Ectodermal cell (in vitro differentiated cells): ENCODE measurements around the gene EPOP.
A peak's percentile ranks its signal among the peaks of the same experiment; 100 is the strongest.

Experiments used
- H3K27ac ChIP-seq: 2 replicates; pipeline ENCODE4 v1.7.0; 2013; ENCODE audit warnings: mild to moderate bottlenecking, low read depth, low read length; ENCODE audit not compliant: insufficient read depth, poor library complexity, severe bottlenecking
- H3K27me3 ChIP-seq: 2 replicates; pipeline ENCODE4 v1.7.0; 2013; ENCODE audit warnings: mild to moderate bottlenecking, low read length; ENCODE audit not compliant: insufficient read depth, control insufficient read depth, poor library complexity, severe bottlenecking
- H3K36me3 ChIP-seq: one replicate; pipeline ENCODE4 v1.7.0; 2013; ENCODE audit warnings: low read length; ENCODE audit not compliant: control insufficient read depth, insufficient read depth
- H3K4me1 ChIP-seq: one replicate; pipeline ENCODE4 v1.7.0; 2013; ENCODE audit warnings: low read length; ENCODE audit not compliant: control insufficient read depth, insufficient read depth
- H3K4me3 ChIP-seq: 2 replicates; pipeline ENCODE4 v1.7.0; 2013; ENCODE audit warnings: low read depth, low read length, control low read depth; ENCODE audit not compliant: insufficient read depth
- H3K9me3 ChIP-seq: 2 replicates; pipeline ENCODE4 v1.7.0; 2013; ENCODE audit warnings: mild to moderate bottlenecking, low read length, moderate library complexity; ENCODE audit not compliant: control insufficient read depth
- WGBS, 2 experiments: methylation state at CpG; one replicate each; pipeline ENCODE4 v1.1.7; 2013; ENCODE audit warnings: missing lambda C conversion rate in 2 of 2; 5-methylcytosine and 5-hydroxymethylcytosine counted together

EPOP gene

GRCh38 chr17:38672788-38673706, 1.7 kb downstream of the EPOP start:
- WGBS, 2 experiments: 0% methylated on average over 39 to 46 of the region's 46 CpGs

DNA sequence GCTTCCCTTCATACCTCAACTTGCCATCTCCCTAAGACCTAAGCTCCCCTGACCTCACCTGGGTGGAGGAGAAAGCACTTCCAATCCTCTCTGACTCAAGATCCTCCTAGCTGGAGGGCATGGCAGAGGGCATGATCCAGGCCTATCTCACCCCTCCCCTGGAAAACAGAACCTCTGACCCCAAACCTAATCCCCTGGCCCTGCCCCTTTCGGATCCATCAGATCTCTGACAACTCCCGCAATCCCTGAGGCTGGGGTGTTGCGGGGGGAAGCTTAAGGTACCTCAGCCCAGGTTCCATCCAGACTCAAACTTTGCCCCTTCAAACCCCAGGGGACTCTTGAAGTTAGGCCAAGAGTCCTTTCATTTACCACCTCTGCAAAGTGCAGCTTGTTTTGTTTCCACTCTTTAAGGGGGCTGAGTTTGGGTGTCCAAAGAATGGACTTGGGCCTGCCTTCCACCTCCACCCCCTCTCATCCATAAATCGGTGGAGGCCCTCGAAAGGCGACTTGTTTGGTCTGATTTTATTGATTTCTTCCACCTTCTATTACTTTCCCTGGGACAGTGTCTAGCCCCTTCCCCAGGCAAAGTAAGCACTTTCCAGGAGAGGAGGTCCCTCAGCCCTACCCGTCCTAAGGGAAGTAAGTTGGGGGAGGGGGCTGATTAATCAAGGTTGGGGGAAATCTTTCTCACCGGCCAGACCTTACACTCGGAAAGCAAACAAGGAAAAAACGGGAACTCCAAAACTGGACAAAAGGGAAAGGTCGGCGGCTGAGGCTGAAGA, 2.6 kb downstream of the EPOP start:
- Histone ChIP-seq H3K27me3 (peaks cover 67% of the 10 kb centered on the region), H3K4me3 (peak overlapping the region; percentile 82)
- WGBS, 2 experiments: 1% methylated on average over 12 of the region's 12 CpGs

More at GRCh38 chr17:38672788-38673706, 1.7 kb downstream of the EPOP start:
- peak overlapping the region; percentile 13 for H3K27ac ChIP-seq
- H3K27me3 ChIP-seq: peaks cover 62% of the 10 kb centered on the region
- H3K36me3 ChIP-seq: no peaks in the 10 kb centered on the region
- H3K9me3 ChIP-seq: no peaks in the 10 kb centered on the region
- H3K4me1 ChIP-seq: peaks cover 30% of the 10 kb centered on the region
- H3K4me3 ChIP-seq: peak overlapping the region; percentile 82

DNA sequence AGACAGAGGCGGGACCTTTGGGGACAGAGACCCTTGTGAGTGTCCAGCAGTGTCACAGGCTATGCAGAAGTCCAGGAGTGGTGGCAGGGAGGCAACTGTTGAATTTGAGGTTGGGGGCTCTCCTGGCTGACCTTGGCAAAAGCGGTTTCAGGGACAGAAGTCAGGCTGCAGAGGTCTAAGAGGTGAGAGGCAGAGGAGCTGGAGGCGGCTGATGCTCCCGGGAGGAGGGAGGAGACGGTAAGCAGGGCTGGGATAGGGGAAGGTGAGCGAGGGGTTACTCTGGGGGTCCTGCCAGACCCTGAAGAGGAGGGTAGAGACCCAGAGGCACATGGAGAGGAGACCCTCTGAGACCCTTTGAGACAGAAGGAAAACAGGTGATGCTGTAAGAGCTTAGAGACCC, 5.2 kb downstream of the EPOP start:
- H3K36me3 ChIP-seq: no peaks in the 10 kb centered on the region
- WGBS, 2 experiments: 29 to 30% methylated on average over 6 of the region's 6 CpGs
- H3K27me3 ChIP-seq: peaks cover 46% of the 10 kb centered on the region
- no peak overlapping the region for H3K4me3 ChIP-seq
- H3K9me3 ChIP-seq: no peaks in the 10 kb centered on the region
- H3K4me1 ChIP-seq: peaks cover 27% of the 10 kb centered on the region
- no peak overlapping the region for H3K27ac ChIP-seq

More for the DNA sequence above, 2.6 kb downstream of the EPOP start:
- no peaks in the 10 kb centered on the region for H3K9me3 ChIP-seq
- H3K4me1 ChIP-seq: peaks cover 30% of the 10 kb centered on the region
- peak overlapping the region; percentile 60 for H3K27ac ChIP-seq
- H3K36me3 ChIP-seq: no peaks in the 10 kb centered on the region

DNA sequence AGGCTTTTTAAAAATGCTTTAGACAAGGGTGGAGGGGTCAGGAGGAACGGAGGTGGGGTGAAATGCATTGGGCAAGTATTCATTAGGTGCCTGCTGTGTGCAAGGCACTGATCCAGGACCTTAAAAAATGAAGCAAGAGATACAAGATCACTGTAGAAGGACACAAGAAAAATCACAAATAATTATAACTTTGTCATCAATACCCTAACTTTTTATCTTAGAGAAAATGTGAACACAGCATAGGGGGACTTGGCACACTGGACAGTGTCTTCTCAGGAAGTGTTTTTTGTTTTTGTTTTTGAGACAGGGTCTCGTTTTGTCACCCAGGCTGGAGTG, 7.0 kb downstream of the EPOP start:
- Histone ChIP-seq H3K36me3 (no peaks in the 10 kb centered on the region), H3K4me1 (peaks cover 27% of the 10 kb centered on the region), H3K4me3 (no peak overlapping the region), H3K27ac (no peak overlapping the region), H3K9me3 (no peaks in the 10 kb centered on the region), H3K27me3 (peaks cover 35% of the 10 kb centered on the region)
- WGBS, 2 experiments: 26 to 38% methylated on average over 2 of the region's 2 CpGs

DNA sequence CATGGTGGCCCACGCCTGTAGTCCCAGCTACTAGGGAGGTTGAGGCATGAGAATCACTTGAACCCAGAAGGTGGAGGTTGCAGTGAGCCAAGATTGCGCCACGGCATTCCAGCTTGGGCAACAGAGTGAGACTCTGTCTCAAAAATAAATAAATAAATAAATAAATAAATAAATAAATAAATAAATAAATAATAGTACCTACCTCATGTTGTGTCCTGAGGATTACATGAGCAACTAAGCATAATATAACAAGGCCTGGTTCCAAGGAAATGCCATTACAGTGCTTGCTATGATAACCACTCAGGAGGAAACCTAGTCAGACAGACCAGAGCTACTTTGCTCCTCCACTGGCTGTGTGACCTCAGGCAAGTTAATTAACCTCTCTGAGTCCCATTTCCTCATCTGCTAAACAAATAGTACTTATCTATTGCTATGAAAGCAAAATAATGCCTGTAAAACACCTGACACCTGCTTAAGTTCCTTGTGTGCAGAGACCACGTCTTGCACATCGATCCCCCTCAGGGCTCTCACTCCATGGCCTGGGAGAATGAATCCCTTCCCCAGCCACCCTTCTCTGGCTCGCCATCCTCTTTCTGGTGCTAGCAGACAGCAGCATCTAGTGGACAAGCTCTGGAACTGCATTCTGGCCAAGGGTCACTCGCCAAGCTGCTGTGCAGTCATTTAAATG, 7.5 kb downstream of the EPOP start:
- Histone ChIP-seq H3K27ac (no peak overlapping the region), H3K36me3 (no peaks in the 10 kb centered on the region), H3K4me1 (peaks cover 25% of the 10 kb centered on the region), H3K9me3 (no peaks in the 10 kb centered on the region), H3K4me3 (no peak overlapping the region), H3K27me3 (peaks cover 35% of the 10 kb centered on the region)
- WGBS, 2 experiments: 32 to 37% methylated on average over 6 of the region's 7 CpGs

DNA sequence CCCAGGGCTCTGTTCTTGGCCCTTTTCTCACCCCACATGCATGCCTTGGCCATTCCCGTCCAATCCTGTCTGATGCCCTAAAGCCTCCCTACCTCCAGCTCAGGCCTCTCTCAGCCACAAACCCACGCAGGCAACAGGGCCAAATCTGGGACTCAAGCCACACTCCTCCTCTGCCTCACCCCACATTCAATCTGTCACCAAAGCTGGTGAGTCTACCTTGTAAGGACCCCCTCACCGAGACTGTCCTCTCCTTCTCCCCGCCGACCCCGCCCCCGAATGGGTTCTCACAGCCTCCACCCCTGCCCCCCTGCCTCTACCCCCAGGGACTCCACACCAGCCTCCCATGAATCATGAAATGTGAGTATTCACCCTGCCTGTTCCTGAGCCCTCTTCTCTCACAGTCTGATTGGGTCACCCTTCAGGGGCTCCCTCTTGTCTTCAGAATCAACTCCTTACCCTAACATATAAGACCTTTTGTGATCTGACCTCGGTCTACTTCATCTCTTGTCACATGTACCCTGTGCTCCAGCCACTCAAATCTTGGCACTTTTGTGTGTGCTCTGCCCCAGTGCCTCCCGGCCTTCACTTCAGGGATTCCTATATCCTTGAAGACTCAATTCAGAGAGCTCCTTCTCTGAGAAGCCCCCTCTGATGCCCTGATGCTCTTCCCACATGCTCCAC, 10.7 kb downstream of the EPOP start:
- H3K36me3 ChIP-seq: no peaks in the 10 kb centered on the region
- no peak overlapping the region for H3K27ac ChIP-seq
- H3K9me3 ChIP-seq: no peaks in the 10 kb centered on the region
- H3K27me3 ChIP-seq: peaks cover 15% of the 10 kb centered on the region
- no peak overlapping the region for H3K4me3 ChIP-seq
- no peaks in the 10 kb centered on the region for H3K4me1 ChIP-seq
- WGBS, 2 experiments: 80 to 84% methylated on average over 7 to 9 of the region's 9 CpGs

- Histone ChIP-seq H3K36me3 (no peaks in the 10 kb centered on the region), H3K4me1 (no peaks in the 10 kb centered on the region), H3K9me3 (no peaks in the 10 kb centered on the region), H3K4me3 (no peak overlapping the region), H3K27ac (no peak overlapping the region), H3K27me3 (peaks cover 7% of the 10 kb centered on the region)
- 10 to 11% methylated on average over 9 of the region's 9 CpGs for WGBS, 2 experiments
Measured at GRCh38 chr17:38663125-38663751, 11.5 kb downstream of the EPOP start.

- Histone ChIP-seq H3K4me3 (no peak overlapping the region), H3K4me1 (peaks cover 14% of the 10 kb centered on the region), H3K9me3 (no peaks in the 10 kb centered on the region), H3K27ac (no peak overlapping the region), H3K36me3 (no peaks in the 10 kb centered on the region), H3K27me3 (no peaks in the 10 kb centered on the region)
- 88 to 89% methylated on average over 16 of the region's 16 CpGs for WGBS, 2 experiments
Measured at GRCh38 chr17:38660097-38661025, 14.4 kb downstream of the EPOP start.

GRCh38 chr17:38659415-38659814, 15.3 kb downstream of the EPOP start:
- H3K9me3 ChIP-seq: no peaks in the 10 kb centered on the region
- H3K27me3 ChIP-seq: no peaks in the 10 kb centered on the region
- no peak overlapping the region for H3K4me3 ChIP-seq
- no peaks in the 10 kb centered on the region for H3K36me3 ChIP-seq
- peaks cover 23% of the 10 kb centered on the region for H3K4me1 ChIP-seq
- H3K27ac ChIP-seq: no peak overlapping the region
- WGBS, 2 experiments: 87 to 95% methylated on average over 7 of the region's 7 CpGs
